Measurements from ENCODE around the gene PANK1. TPM values are rescaled to one million over a fixed set of nuclear protein-coding genes. Genes with fewer than 3 reads are reported as not detected.

PANK1 gene
- total and polyA plus RNA-seq, 2 donors (not counting 3 experiments of a cell fraction or from before 2014, with no cell fraction given), result 2.0 to 6.3 TPM

- intact Hi-C loops (cut with micrococcal nuclease) (no loop called here), dilution Hi-C loops (cut with MboI; ENCODE audit: extremely low pct_ligation_motif_present, low sequenced_read_pairs) (no loop called here)
- H3K4me1 ChIP-seq (ENCODE audit: control insufficient read depth, extremely low read depth, insufficient read depth, low read length), result no peaks in the 10 kb centered on the region
- H3K27ac ChIP-seq (ENCODE audit: insufficient read depth, low read depth, low read length), result no peak overlapping the region
- ChIA-PET POLR2A (no interaction called here), CTCF (no interaction called here)
- no peaks in the 10 kb centered on the region for H3K79me2 ChIP-seq (ENCODE audit: control insufficient read depth, insufficient read depth, low read length)
- H3K36me3 ChIP-seq (ENCODE audit: control insufficient read depth in 2 of 2, extremely low read depth in 1 of 2, insufficient read depth in 2 of 2, low read length in 2 of 2), result no peaks in the 10 kb centered on the region
- H3K4me2 ChIP-seq (ENCODE audit: insufficient read depth, low read length), result no peak overlapping the region
- H3K9me1 ChIP-seq (replicated peaks; ENCODE audit: control insufficient read depth, extremely low read depth, insufficient read depth, low read length), result no peaks in the 10 kb centered on the region
- H3K27me3 ChIP-seq (ENCODE audit: control insufficient read depth in 2 of 2, insufficient read depth in 2 of 2, low read length in 2 of 2), result no peaks in the 10 kb centered on the region
- DNase-seq (ENCODE audit: low read depth, low spot score) (no peak), FAIRE-seq (no peak)
- H4K20me1 ChIP-seq (replicated peaks; ENCODE audit: control insufficient read depth, extremely low read depth, insufficient read depth, low read length), result no peaks in the 10 kb centered on the region
- H3K9ac ChIP-seq (replicated peaks; ENCODE audit: extremely low read depth, insufficient read depth, low read length), result no peak overlapping the region
- H3K4me3 ChIP-seq (replicated peaks in 1 of 3; ENCODE audit: insufficient read depth in 1 of 3, low read depth in 1 of 3, low read length in 3 of 3), result no peak overlapping the region
- TF ChIP-seq POLR2AphosphoS5 (IDR thresholded peaks at IDR 0.05; ENCODE audit: insufficient read depth, low read depth, low read length) (no peak), MYC (IDR thresholded peaks at IDR 0.05; ENCODE audit: low read depth, low read length) (no peak), GATA2 (IDR thresholded peaks at IDR 0.05; ENCODE audit: insufficient read depth, insufficient read length, low read depth, low read length) (no peak), EZH2 (IDR thresholded peaks at IDR 0.05; ENCODE audit: borderline replicate concordance, low read depth, low read length, severe bottlenecking) (no peak), FOS (IDR thresholded peaks at IDR 0.05; ENCODE audit: borderline replicate concordance, insufficient read depth, low read length) (no peak), CTCF (IDR thresholded peaks at IDR 0.05; ENCODE audit: extremely low read depth in 1 of 2, insufficient read depth in 1 of 2, low read depth in 1 of 2, low read length in 2 of 2) (no peak), JUN (IDR thresholded peaks at IDR 0.05; ENCODE audit: borderline replicate concordance, insufficient read depth, insufficient read length, low read depth) (no peak), POLR2A (IDR thresholded peaks at IDR 0.05; ENCODE audit: low read depth, low read length) (no peak), MAX (IDR thresholded peaks at IDR 0.05; ENCODE audit: insufficient read depth, insufficient read length) (no peak)
- no peaks in the 10 kb centered on the region for H3K9me3 ChIP-seq (replicated peaks; ENCODE audit: control insufficient read depth, insufficient read depth, low read length)
- BruUV-seq (replicated peaks), result no TSS peak
- H2AFZ ChIP-seq (ENCODE audit: low read depth, low read length), result no peak overlapping the region
Observed at GRCh38 chr10:89609833-89610346, 35.2 kb downstream of the PANK1 start.

Measured in endothelial cell of umbilical vein (primary cell).